Keratinocyte (primary cell): ENCODE measurements around the gene OR1S2. TPM values are rescaled to one million over a fixed set of nuclear protein-coding genes. Genes with fewer than 3 reads are reported as not detected.

Source experiments
- DNase-seq: peaks from one replicate; pipeline ENCODE4 v3.0.0-alpha.2; 2011; ENCODE audit warnings: low read depth, missing footprints, low spot score
- FAIRE-seq: peaks from 2 replicates; lab custom pipeline; 2011; peaks lifted over from hg19 to GRCh38; lab: Jason Lieb, UNC
- H2AFZ ChIP-seq: 2 replicates; pipeline ENCODE4 v1.6.0; 2012; ENCODE audit warnings: low read length, control low read depth, inconsistent platforms; ENCODE audit not compliant: control insufficient read depth
- H3K27ac ChIP-seq: 2 replicates; pipeline ENCODE4 v1.5.1; 2011; ENCODE audit warnings: low read length; ENCODE audit not compliant: control insufficient read depth, insufficient read depth
- H3K27me3 ChIP-seq: 3 replicates; pipeline ENCODE4 v1.6.0; 2011; ENCODE audit warnings: low read length; ENCODE audit not compliant: control insufficient read depth, insufficient read depth; ENCODE audit errors: extremely low read depth
- H3K36me3 ChIP-seq, 2 experiments: 2 replicates in 1 of 2; 3 replicates in 1 of 2; pipeline ENCODE4 v1.5.1; 2011; ENCODE audit warnings: low read length in 2 of 2, mild to moderate bottlenecking in 1 of 2; ENCODE audit not compliant: control insufficient read depth in 2 of 2, insufficient read depth in 2 of 2; ENCODE audit errors: extremely low read depth in 1 of 2
- H3K4me1 ChIP-seq: 3 replicates; pipeline ENCODE4 v1.5.1; 2011; ENCODE audit warnings: low read length; ENCODE audit not compliant: control insufficient read depth, insufficient read depth; ENCODE audit errors: extremely low read depth
- H3K4me2 ChIP-seq: 3 replicates; pipeline ENCODE4 v1.6.0; 2011; ENCODE audit warnings: low read depth, low read length; ENCODE audit not compliant: control insufficient read depth, insufficient read depth; ENCODE audit errors: extremely low read depth
- H3K4me3 ChIP-seq, 3 experiments: fragments of 200-600 bp in 1 of 3; sonication (generic) in 1 of 3; 2 replicates in 2 of 3; 3 replicates in 1 of 3; pipeline ENCODE4 v1.5.1; 2011 to 2016; ENCODE audit warnings: low read length in 3 of 3, mild to moderate bottlenecking in 3 of 3, control low read depth in 2 of 3, inconsistent platforms in 1 of 3, low read depth in 1 of 3, mixed read lengths in 1 of 3, mixed run types in 1 of 3, moderate library complexity in 1 of 3; ENCODE audit not compliant: control insufficient read depth in 2 of 3, insufficient read depth in 2 of 3; ENCODE audit errors: extremely low read depth in 1 of 3
- H3K79me2 ChIP-seq: 2 replicates; pipeline ENCODE4 v1.6.0; 2012; ENCODE audit warnings: low read length; ENCODE audit not compliant: control insufficient read depth, insufficient read depth
- H3K9ac ChIP-seq: 3 replicates; pipeline ENCODE4 v1.6.0; 2011; ENCODE audit warnings: low read length; ENCODE audit not compliant: control insufficient read depth, insufficient read depth; ENCODE audit errors: extremely low read depth
- H3K9me1 ChIP-seq: 3 replicates; pipeline ENCODE4 v1.6.0; 2011; ENCODE audit warnings: low read length; ENCODE audit not compliant: control insufficient read depth, insufficient read depth; ENCODE audit errors: extremely low read depth
- H3K9me3 ChIP-seq: 2 replicates; pipeline ENCODE4 v1.5.1; 2012; ENCODE audit warnings: low read depth, low read length; ENCODE audit not compliant: control insufficient read depth
- H4K20me1 ChIP-seq: 3 replicates; pipeline ENCODE4 v1.6.0; 2011; ENCODE audit warnings: low read length; ENCODE audit not compliant: control insufficient read depth, insufficient read depth; ENCODE audit errors: extremely low read depth
- EZH2 ChIP-seq: IDR thresholded peaks from one replicate; pipeline ENCODE4 v1.6.1; 2012; ENCODE audit warnings: inconsistent platforms, mild to moderate bottlenecking, low read length, moderate library complexity
- dilution Hi-C: fragments of 300-500 bp; cut with MboI; formaldehyde crosslinking; loops from one replicate; pipeline ENCODE4 v1.7.0; 2020; ENCODE audit warnings: low sequenced_read_pairs; ENCODE audit not compliant: extremely low pct_ligation_motif_present
- polyA minus RNA-seq, 3 experiments: library from RNA; depleted of rRNA, polyadenylated mRNA; stranded (reverse); fragments of >200 nt; gene quantifications; 1 replicate in 1 of 3; 2 replicates in 1 of 3; 3 replicates in 1 of 3; pipeline ENCODE4 v1.2.3, GENCODE V29; 2011
- polyA plus RNA-seq, 5 experiments: library from polyadenylated mRNA; depleted of rRNA in 3 of 5; stranded (reverse) in 3 of 5; stranded (forward) in 1 of 5; unstranded in 1 of 5; fragments of >200 nt; gene quantifications; 1 replicate in 1 of 5; 2 replicates in 3 of 5; 3 replicates in 1 of 5; pipeline versions ENCODE4 v1.2.1 to v1.2.3, GENCODE V29; 2011 to 2012; ENCODE audit warnings: missing spikeins in 2 of 5, low read depth in 1 of 5, low replicate concordance in 1 of 5
- TF ChIP-seq, protein P1 (sequence below), 3 experiments: IDR thresholded peaks in 1 of 3; conservative IDR thresholded peaks in 1 of 3; optimal IDR thresholded peaks in 1 of 3; 2 replicates in 2 of 3; 3 replicates in 1 of 3; pipeline versions ENCODE3 to v1.5.1; 2011; ENCODE audit warnings: low read length in 3 of 3, mild to moderate bottlenecking in 3 of 3, moderate library complexity in 2 of 3, control low read depth in 1 of 3, inconsistent platforms in 1 of 3; ENCODE audit not compliant: insufficient read depth in 2 of 3; ENCODE audit errors: extremely low read depth in 1 of 3

The OR1S2 gene
- not detected in 3 replicates for polyA plus RNA-seq
- polyA plus RNA-seq (2011; ENCODE audit: low read depth): not detected
- not detected in 2 replicates for polyA plus RNA-seq (2011; cell fraction: cytosol; rRNA removed)
- polyA plus RNA-seq (2011; cell fraction: nucleus; rRNA removed): not detected in 2 replicates
- not detected in 2 replicates for polyA plus RNA-seq (2012; ENCODE audit: low replicate concordance)
- not detected in 3 replicates for polyA minus RNA-seq
- polyA minus RNA-seq (2011; cell fraction: cytosol; rRNA and poly(A)+ RNA removed): not detected
- polyA minus RNA-seq (2011; cell fraction: nucleus; rRNA and poly(A)+ RNA removed): not detected in 2 replicates

- Histone ChIP-seq H4K20me1 (no peaks in the 10 kb centered on the region), H3K9me1 (no peaks in the 10 kb centered on the region), H3K79me2 (no peaks in the 10 kb centered on the region), H3K27me3 (no peaks in the 10 kb centered on the region), H3K4me1 (no peaks in the 10 kb centered on the region), H3K9ac (no peak within 1 kb of the TSS), H3K4me2 (no peak within 1 kb of the TSS), H3K4me3 (no peak within 1 kb of the TSS), H3K9me3 (no peaks in the 10 kb centered on the region), H3K36me3 (no peaks in the 10 kb centered on the region), H2AFZ (no peak within 1 kb of the TSS), H3K27ac (no peak within 1 kb of the TSS)
- DNase-seq: no peak
- FAIRE-seq: no peak
- dilution Hi-C loops: no loop called here
- TF ChIP-seq EZH2: no peak
- TF ChIP-seq, protein P1, sequence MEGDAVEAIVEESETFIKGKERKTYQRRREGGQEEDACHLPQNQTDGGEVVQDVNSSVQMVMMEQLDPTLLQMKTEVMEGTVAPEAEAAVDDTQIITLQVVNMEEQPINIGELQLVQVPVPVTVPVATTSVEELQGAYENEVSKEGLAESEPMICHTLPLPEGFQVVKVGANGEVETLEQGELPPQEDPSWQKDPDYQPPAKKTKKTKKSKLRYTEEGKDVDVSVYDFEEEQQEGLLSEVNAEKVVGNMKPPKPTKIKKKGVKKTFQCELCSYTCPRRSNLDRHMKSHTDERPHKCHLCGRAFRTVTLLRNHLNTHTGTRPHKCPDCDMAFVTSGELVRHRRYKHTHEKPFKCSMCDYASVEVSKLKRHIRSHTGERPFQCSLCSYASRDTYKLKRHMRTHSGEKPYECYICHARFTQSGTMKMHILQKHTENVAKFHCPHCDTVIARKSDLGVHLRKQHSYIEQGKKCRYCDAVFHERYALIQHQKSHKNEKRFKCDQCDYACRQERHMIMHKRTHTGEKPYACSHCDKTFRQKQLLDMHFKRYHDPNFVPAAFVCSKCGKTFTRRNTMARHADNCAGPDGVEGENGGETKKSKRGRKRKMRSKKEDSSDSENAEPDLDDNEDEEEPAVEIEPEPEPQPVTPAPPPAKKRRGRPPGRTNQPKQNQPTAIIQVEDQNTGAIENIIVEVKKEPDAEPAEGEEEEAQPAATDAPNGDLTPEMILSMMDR (optimal IDR thresholded peaks at IDR 0.05 in 1 of 3, IDR thresholded peaks at IDR 0.05 in 1 of 3, conservative IDR thresholded peaks at IDR 0.05 in 1 of 3; ENCODE audit: extremely low read depth in 1 of 3, insufficient read depth in 2 of 3, low read length in 3 of 3): no peak
These were observed at the start of gene OR1S2 for GRCh38 chr11:58204042-58204441. OR1S2 (minus strand) TSS chr11:58204142; CDS start chr11:58204142, 0 bp downstream.

- Histone ChIP-seq H3K79me2 (no peaks in the 10 kb centered on the region), H3K9me1 (no peaks in the 10 kb centered on the region), H3K27me3 (no peaks in the 10 kb centered on the region), H3K4me2 (no peak overlapping the region), H3K9me3 (no peaks in the 10 kb centered on the region), H3K4me1 (no peaks in the 10 kb centered on the region), H4K20me1 (no peaks in the 10 kb centered on the region), H3K9ac (no peak overlapping the region), H3K36me3 (no peaks in the 10 kb centered on the region), H3K27ac (no peak overlapping the region), H3K4me3 (no peak overlapping the region), H2AFZ (no peak overlapping the region)
- FAIRE-seq (no peak), DNase-seq (no peak)
- TF ChIP-seq EZH2: no peak
- TF ChIP-seq, protein P1 (optimal IDR thresholded peaks at IDR 0.05 in 1 of 3, IDR thresholded peaks at IDR 0.05 in 1 of 3, conservative IDR thresholded peaks at IDR 0.05 in 1 of 3; ENCODE audit: extremely low read depth in 1 of 3, insufficient read depth in 2 of 3, low read length in 3 of 3): no peak
- dilution Hi-C loops: no loop called here
These were observed 40.0 kb upstream of the OR1S2 start for GRCh38 chr11:58243954-58244353.
